ENCODE results near the gene ADGRG6. TPM values are rescaled to one million over a fixed set of nuclear protein-coding genes. Genes with fewer than 3 reads are reported as not detected.

ADGRG6 gene
- total RNA-seq, 6 donors from 2014 or later: 19.9 to 44.1 (median 29.8) TPM

DNA sequence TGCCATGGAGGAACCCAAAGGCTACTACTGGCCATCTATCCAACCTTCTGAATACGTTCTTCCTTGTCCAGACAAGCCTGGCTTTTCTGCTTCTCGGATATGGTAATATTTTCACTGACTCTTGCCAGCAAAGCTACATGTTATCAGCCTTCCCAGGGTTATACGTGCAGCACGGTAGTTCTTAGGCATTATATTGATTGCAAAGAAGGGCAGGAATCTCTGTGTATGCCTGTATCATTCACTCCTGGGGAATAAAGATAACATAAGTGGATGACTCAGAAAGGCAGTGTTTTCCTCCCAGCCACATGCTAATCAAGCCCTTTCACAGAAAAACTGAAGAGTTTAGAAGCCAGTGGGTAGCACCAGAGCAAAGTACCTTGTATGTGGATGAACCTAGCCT is 98.7 kb downstream of the ADGRG6 start:
- Histone ChIP-seq H3K27me3 (no peaks in the 10 kb centered on the region), H3K9me3 (no peaks in the 10 kb centered on the region), H3K36me3 (no peaks in the 10 kb centered on the region), H3K27ac (no peak overlapping the region), H3K4me3 (no peak overlapping the region), H3K4me1 (no peaks in the 10 kb centered on the region)
- ATAC-seq (ENCODE audit: low FRiP score in 2 of 2): no peak
- DNase-seq: no peak
- TF ChIP-seq, protein P1, sequence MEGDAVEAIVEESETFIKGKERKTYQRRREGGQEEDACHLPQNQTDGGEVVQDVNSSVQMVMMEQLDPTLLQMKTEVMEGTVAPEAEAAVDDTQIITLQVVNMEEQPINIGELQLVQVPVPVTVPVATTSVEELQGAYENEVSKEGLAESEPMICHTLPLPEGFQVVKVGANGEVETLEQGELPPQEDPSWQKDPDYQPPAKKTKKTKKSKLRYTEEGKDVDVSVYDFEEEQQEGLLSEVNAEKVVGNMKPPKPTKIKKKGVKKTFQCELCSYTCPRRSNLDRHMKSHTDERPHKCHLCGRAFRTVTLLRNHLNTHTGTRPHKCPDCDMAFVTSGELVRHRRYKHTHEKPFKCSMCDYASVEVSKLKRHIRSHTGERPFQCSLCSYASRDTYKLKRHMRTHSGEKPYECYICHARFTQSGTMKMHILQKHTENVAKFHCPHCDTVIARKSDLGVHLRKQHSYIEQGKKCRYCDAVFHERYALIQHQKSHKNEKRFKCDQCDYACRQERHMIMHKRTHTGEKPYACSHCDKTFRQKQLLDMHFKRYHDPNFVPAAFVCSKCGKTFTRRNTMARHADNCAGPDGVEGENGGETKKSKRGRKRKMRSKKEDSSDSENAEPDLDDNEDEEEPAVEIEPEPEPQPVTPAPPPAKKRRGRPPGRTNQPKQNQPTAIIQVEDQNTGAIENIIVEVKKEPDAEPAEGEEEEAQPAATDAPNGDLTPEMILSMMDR (IDR thresholded peaks at IDR 0.05): no peak
- TF ChIP-seq POLR2AphosphoS5 (IDR thresholded peaks at IDR 0.05) (no peak), EP300 (IDR thresholded peaks at IDR 0.05) (no peak), POLR2A (IDR thresholded peaks at IDR 0.05) (no peak)
- WGBS, 2 donors: 66 to 86% methylated on average over 4 of the region's 4 CpGs

DNA sequence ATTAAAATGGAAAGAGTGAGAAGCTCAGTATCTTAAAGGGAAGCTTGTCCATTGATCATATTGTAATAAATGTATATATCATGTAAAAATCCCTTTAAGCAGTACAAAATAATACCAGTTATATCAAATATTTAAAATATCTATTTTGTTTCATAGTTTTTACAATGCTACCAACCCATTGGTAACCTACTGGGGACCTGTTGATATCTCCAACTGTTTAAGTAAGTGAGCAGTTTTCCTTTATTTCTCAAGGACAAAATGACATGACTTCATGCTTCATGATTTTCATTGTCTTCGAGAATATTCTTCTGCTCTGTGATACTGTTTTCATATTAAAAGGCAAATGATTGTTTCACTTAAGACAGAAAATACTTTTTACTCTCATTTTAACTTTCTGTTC is 100.0 kb downstream of the ADGRG6 start:
- ATAC-seq (ENCODE audit: low FRiP score in 2 of 2): no peak
- Histone ChIP-seq H3K27me3 (no peaks in the 10 kb centered on the region), H3K4me1 (peaks cover 0 to 3% (median 0%) of the 10 kb centered on the region in 4 donors), H3K27ac (no peak overlapping the region), H3K4me3 (no peak overlapping the region), H3K36me3 (no peaks in the 10 kb centered on the region), H3K9me3 (no peaks in the 10 kb centered on the region)
- TF ChIP-seq POLR2A (IDR thresholded peaks at IDR 0.05) (no peak), EP300 (IDR thresholded peaks at IDR 0.05) (no peak), POLR2AphosphoS5 (IDR thresholded peaks at IDR 0.05) (no peak)
- TF ChIP-seq, protein P1 (IDR thresholded peaks at IDR 0.05): no peak
- WGBS, 2 donors: 93 to 94% methylated on average over 1 of the region's 1 CpG
- no peak for DNase-seq

DNA sequence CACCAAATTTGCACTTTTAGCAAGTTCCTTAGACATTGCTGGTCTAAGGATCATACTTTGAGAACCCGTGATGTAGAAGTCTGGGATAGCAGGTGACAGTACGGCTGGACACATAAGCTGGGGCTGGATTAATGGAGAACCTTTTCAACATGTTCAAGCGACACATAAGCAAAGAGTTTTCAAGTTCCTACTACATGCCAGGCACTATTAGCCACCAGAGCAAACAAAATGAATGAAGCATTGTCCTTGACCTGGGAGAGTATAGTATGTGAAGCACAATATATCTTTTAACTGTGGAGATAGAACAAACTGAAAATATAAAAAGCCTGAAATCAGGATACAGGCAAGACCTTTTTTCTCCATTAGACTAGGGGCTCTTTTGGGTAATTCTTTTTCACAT is 102.9 kb downstream of the ADGRG6 start:
- DNase-seq: no peak
- Histone ChIP-seq H3K9me3 (no peaks in the 10 kb centered on the region), H3K4me1 (peaks cover 0 to 8% (median 5%) of the 10 kb centered on the region in 4 donors), H3K4me3 (no peak overlapping the region), H3K27me3 (no peaks in the 10 kb centered on the region), H3K27ac (no peak overlapping the region), H3K36me3 (no peaks in the 10 kb centered on the region)
- ATAC-seq (ENCODE audit: low FRiP score in 2 of 2): no peak
- 96 to 100% methylated on average over 3 of the region's 3 CpGs for WGBS, 2 donors
- TF ChIP-seq, protein P1 (IDR thresholded peaks at IDR 0.05): no peak
- TF ChIP-seq POLR2AphosphoS5 (IDR thresholded peaks at IDR 0.05): no peak
- no peak for TF ChIP-seq EP300 (IDR thresholded peaks at IDR 0.05)
- TF ChIP-seq POLR2A (IDR thresholded peaks at IDR 0.05): no peak

DNA sequence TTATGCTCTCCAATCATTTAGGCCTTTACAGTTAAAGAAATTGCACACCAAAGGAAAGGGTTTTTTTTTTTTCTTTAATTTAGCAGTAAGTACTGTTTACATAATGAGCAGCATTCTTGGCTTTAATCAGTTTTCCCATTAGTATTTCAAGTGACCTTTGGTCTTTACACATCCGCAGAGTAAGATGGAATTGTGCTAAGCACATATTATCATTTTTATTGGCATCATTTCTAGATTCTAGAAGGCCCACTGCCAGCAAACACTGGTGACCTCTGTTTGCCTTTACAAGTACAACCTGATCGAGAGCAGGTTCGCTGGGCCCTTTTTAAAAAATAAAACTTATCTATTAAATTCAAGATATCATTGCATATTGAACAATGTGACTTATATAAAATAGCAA is 104.3 kb downstream of the ADGRG6 start:
- no peaks in the 10 kb centered on the region for H3K36me3 ChIP-seq
- H3K9me3 ChIP-seq: no peaks in the 10 kb centered on the region
- no peak overlapping the region for H3K27ac ChIP-seq
- WGBS, 2 donors: 49 to 57% methylated on average over 3 of the region's 3 CpGs
- H3K27me3 ChIP-seq: no peaks in the 10 kb centered on the region
- TF ChIP-seq EP300 (IDR thresholded peaks at IDR 0.05) (no peak), POLR2AphosphoS5 (IDR thresholded peaks at IDR 0.05) (no peak), POLR2A (IDR thresholded peaks at IDR 0.05) (no peak)
- TF ChIP-seq, protein P1 (IDR thresholded peaks at IDR 0.05): no peak
- ATAC-seq (ENCODE audit: low FRiP score in 2 of 2): no peak
- DNase-seq: no peak
- H3K4me1 ChIP-seq: peaks cover 0 to 8% (median 5%) of the 10 kb centered on the region in 4 donors
- no peak overlapping the region for H3K4me3 ChIP-seq

DNA sequence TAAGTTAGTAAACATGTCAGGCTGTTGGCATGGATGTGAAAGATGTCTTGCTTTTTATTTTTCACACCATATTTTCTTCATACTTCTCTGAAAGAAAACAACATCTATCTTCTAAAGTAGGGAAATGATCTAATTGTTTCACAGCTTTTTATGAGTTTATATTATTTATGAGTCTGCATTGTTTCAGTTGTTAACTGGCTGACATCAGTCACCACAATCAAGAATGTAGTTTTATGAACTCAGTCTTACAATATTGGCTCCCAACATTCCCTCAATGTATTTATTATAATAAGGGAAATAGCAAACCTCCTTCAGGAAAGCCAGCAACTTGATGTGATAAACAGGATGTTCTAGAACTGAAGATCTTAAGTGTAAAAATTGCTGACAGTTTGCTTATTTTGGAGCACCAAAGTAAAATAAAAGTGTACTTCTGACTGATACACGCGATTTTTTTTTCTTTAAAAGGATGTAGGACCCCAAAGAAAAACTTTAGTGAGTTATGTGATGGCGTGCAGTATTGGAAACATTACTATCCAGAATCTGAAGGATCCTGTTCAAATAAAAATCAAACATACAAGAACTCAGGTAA is 106.0 kb downstream of the ADGRG6 start:
- WGBS, 2 donors: 42 to 65% methylated on average over 3 of the region's 3 CpGs
- Histone ChIP-seq H3K4me3 (no peak overlapping the region), H3K4me1 (peaks cover 0 to 8% (median 5%) of the 10 kb centered on the region in 4 donors), H3K27ac (no peak overlapping the region), H3K9me3 (no peaks in the 10 kb centered on the region), H3K36me3 (no peaks in the 10 kb centered on the region), H3K27me3 (no peaks in the 10 kb centered on the region)
- TF ChIP-seq EP300 (IDR thresholded peaks at IDR 0.05): no peak
- no peak for TF ChIP-seq POLR2AphosphoS5 (IDR thresholded peaks at IDR 0.05)
- no peak for TF ChIP-seq POLR2A (IDR thresholded peaks at IDR 0.05)
- TF ChIP-seq, protein P1 (IDR thresholded peaks at IDR 0.05): no peak
- DNase-seq (no peak), ATAC-seq (ENCODE audit: low FRiP score in 2 of 2) (no peak)

All from upper lobe of left lung (tissue), 6 donors.